NCI-H446 (cell line): ENCODE results near the gene CDC37L1.
"Not testable (repeated sequence)": the region's sequence is repeated elsewhere in the genome, so short reads cannot be mapped to it uniquely, and the experiment has no call there.

Experiments used
- DNase-seq, 2 experiments: peaks; one replicate each; lab custom pipeline; 2025; lab: John Stamatoyannopoulos, UW

CDC37L1 gene

GRCh38 chr9:4754530-4754929, 75.2 kb downstream of the CDC37L1 start:
- DNase-seq: not testable (repeated sequence)

DNA sequence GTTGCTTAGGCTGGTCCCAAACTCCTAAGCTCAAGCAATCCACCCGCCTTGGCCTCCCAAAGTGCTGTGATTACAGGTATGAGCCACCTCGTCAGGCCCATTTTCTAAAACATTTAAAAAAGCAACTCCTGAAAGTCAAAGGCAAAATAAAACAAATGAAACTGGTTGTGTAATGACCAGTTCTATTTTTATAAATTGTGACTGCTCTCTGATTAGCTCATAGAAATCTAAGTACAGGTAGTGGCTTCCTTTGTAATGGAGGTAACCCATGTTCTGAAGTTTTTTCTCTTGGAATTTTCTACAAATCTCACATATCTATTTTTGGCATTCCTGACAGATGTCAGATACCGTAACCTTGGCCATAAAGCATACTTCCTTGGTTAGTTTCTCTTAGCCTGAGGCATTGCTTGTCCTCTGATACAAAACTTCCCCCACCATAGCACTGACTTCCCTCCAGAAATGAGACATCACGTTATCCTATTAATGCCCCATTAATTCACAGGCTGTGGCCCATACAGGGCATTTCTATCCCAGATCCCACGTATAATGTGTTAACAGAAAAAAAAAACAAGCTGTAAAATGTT, 75.7 kb downstream of the CDC37L1 start:
- DNase-seq: no peak

DNA sequence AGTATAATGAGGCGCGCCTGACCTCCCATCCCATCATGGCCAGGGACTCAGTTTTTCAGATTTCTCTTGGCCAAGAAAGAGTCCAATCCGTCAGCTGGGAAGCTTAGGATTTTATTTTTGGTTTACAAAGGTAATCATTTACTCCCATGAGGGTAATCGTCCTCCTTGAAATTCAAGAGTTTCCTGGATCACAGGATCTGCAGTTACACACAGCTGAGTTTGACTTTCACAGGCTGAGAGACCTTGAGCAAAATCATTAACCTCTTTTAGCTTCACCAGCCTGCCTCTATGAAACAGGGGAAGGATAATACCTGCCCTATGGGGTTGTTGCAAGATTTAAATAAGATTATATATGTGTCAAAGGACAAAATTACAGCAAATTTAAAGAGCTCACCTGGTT, 77.1 kb downstream of the CDC37L1 start:
- DNase-seq: no peak
